ENCODE data around the gene CDK13. TPM values are rescaled to one million over a fixed set of nuclear protein-coding genes. Genes with fewer than 3 reads are reported as not detected.

Gene CDK13
- total RNA-seq, 1 donor: 109 TPM

- peaks cover 5% of the 10 kb centered on the region for H4K20me1 ChIP-seq (ENCODE audit: insufficient read depth, low read length)
- TF ChIP-seq CTCF (IDR thresholded peaks at IDR 0.05; ENCODE audit: extremely low read depth, low read depth, low read length): no peak
- no peak overlapping the region for H3K4me2 ChIP-seq (ENCODE audit: insufficient read depth, low read length)
- no peak overlapping the region for H2AFZ ChIP-seq (ENCODE audit: low read length)
- H3K27ac ChIP-seq (ENCODE audit: low read depth, low read length): no peak overlapping the region
- H3K4me3 ChIP-seq (ENCODE audit: insufficient read depth, low read length): no peak overlapping the region
- H3K4me1 ChIP-seq (ENCODE audit: insufficient read depth, low read length): no peaks in the 10 kb centered on the region
- H3K79me2 ChIP-seq (ENCODE audit: insufficient read depth, low read length): peaks cover 8% of the 10 kb centered on the region
- no peaks in the 10 kb centered on the region for H3K27me3 ChIP-seq (ENCODE audit: insufficient read depth, low read length)
- DNase-seq (ENCODE audit: insufficient read length, low spot score, missing footprints): no peak
- no peaks in the 10 kb centered on the region for H3K9me3 ChIP-seq (ENCODE audit: low read depth, low read length)
- peaks cover 31% of the 10 kb centered on the region for H3K36me3 ChIP-seq (ENCODE audit: insufficient read depth, low read length)
Observed at GRCh38 chr7:40093631-40094350, 143.7 kb downstream of the CDK13 start.

GRCh38 chr7:40095230-40095629 is 145.2 kb downstream of the CDK13 start:
- Histone ChIP-seq H3K27me3 (ENCODE audit: insufficient read depth, low read length) (no peaks in the 10 kb centered on the region), H3K36me3 (ENCODE audit: insufficient read depth, low read length) (peaks cover 20% of the 10 kb centered on the region), H3K79me2 (ENCODE audit: insufficient read depth, low read length) (peaks cover 8% of the 10 kb centered on the region), H2AFZ (ENCODE audit: low read length) (no peak overlapping the region), H3K4me2 (ENCODE audit: insufficient read depth, low read length) (no peak overlapping the region), H3K9me3 (ENCODE audit: low read depth, low read length) (no peaks in the 10 kb centered on the region), H3K4me3 (ENCODE audit: insufficient read depth, low read length) (no peak overlapping the region), H3K27ac (ENCODE audit: low read depth, low read length) (no peak overlapping the region), H4K20me1 (ENCODE audit: insufficient read depth, low read length) (peaks cover 5% of the 10 kb centered on the region), H3K4me1 (ENCODE audit: insufficient read depth, low read length) (no peaks in the 10 kb centered on the region)
- DNase-seq (ENCODE audit: insufficient read length, low spot score, missing footprints): no peak
- no peak for TF ChIP-seq CTCF (IDR thresholded peaks at IDR 0.05; ENCODE audit: extremely low read depth, low read depth, low read length)

GRCh38 chr7:40095695-40096327 is 145.8 kb downstream of the CDK13 start:
- Histone ChIP-seq H3K4me3 (ENCODE audit: insufficient read depth, low read length) (no peak overlapping the region), H3K27me3 (ENCODE audit: insufficient read depth, low read length) (no peaks in the 10 kb centered on the region), H3K9me3 (ENCODE audit: low read depth, low read length) (no peaks in the 10 kb centered on the region), H3K27ac (ENCODE audit: low read depth, low read length) (no peak overlapping the region), H2AFZ (ENCODE audit: low read length) (no peak overlapping the region), H3K79me2 (ENCODE audit: insufficient read depth, low read length) (peaks cover 8% of the 10 kb centered on the region), H3K4me1 (ENCODE audit: insufficient read depth, low read length) (no peaks in the 10 kb centered on the region), H3K4me2 (ENCODE audit: insufficient read depth, low read length) (no peak overlapping the region), H3K36me3 (ENCODE audit: insufficient read depth, low read length) (peaks cover 20% of the 10 kb centered on the region), H4K20me1 (ENCODE audit: insufficient read depth, low read length) (peaks cover 5% of the 10 kb centered on the region)
- DNase-seq (ENCODE audit: insufficient read length, low spot score, missing footprints): no peak
- no peak for TF ChIP-seq CTCF (IDR thresholded peaks at IDR 0.05; ENCODE audit: extremely low read depth, low read depth, low read length)

GRCh38 chr7:40097728-40098127 is 147.7 kb downstream of the CDK13 start:
- DNase-seq (ENCODE audit: insufficient read length, low spot score, missing footprints): no peak
- peaks cover 20% of the 10 kb centered on the region for H3K36me3 ChIP-seq (ENCODE audit: insufficient read depth, low read length)
- H3K9me3 ChIP-seq (ENCODE audit: low read depth, low read length): no peaks in the 10 kb centered on the region
- H2AFZ ChIP-seq (ENCODE audit: low read length): no peak overlapping the region
- H3K4me1 ChIP-seq (ENCODE audit: insufficient read depth, low read length): no peaks in the 10 kb centered on the region
- no peak overlapping the region for H3K4me3 ChIP-seq (ENCODE audit: insufficient read depth, low read length)
- TF ChIP-seq CTCF (IDR thresholded peaks at IDR 0.05; ENCODE audit: extremely low read depth, low read depth, low read length): no peak
- peaks cover 8% of the 10 kb centered on the region for H3K79me2 ChIP-seq (ENCODE audit: insufficient read depth, low read length)
- no peak overlapping the region for H3K4me2 ChIP-seq (ENCODE audit: insufficient read depth, low read length)
- no peak overlapping the region for H3K27ac ChIP-seq (ENCODE audit: low read depth, low read length)
- peaks cover 5% of the 10 kb centered on the region for H4K20me1 ChIP-seq (ENCODE audit: insufficient read depth, low read length)
- no peaks in the 10 kb centered on the region for H3K27me3 ChIP-seq (ENCODE audit: insufficient read depth, low read length)
